Measurements from ENCODE around the gene SCYGR1.

- TF ChIP-seq CTCF (optimal IDR thresholded peaks at IDR 0.05 in 1 of 3, IDR thresholded peaks at IDR 0.05 in 1 of 3, conservative IDR thresholded peaks at IDR 0.05 in 1 of 3; ENCODE audit: extremely low read depth in 1 of 3, insufficient read depth in 2 of 3, low read length in 3 of 3) (no peak), EZH2 (IDR thresholded peaks at IDR 0.05; ENCODE audit: low read length) (no peak)
These were observed 22.4 kb upstream of the SCYGR1 start for GRCh38 chr2:227410191-227410590.

All from keratinocyte (primary cell).